Embryonic facial prominence (tissue), 1 donor: Measurements from ENCODE around the gene TTC39C.

ENCODE experiments used
- DNase-seq: peaks from one replicate; pipeline ENCODE4 v3.0.0-alpha.2; 2016; ENCODE audit errors: extremely low spot score

TTC39C gene

DNA sequence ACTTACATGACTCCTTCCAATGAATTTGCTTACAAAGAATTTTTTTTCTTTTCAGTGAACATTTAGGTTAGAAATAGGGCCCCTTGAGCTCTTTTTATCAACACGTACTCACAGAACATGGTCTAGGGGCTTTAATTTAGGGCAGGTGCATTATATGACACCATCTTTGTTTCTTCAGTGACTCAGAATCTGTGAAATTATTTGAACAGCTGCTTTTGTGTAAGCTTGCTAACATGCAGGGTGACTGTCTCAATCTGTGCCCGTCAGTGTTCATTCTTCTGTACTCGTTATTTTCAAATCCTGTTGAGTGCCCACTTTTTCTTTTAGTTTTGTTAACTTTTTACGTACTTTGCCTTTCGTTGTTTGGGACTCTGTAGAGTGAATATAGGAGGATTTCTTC is 71.5 kb downstream of the TTC39C start:
- no peak for DNase-seq

DNA sequence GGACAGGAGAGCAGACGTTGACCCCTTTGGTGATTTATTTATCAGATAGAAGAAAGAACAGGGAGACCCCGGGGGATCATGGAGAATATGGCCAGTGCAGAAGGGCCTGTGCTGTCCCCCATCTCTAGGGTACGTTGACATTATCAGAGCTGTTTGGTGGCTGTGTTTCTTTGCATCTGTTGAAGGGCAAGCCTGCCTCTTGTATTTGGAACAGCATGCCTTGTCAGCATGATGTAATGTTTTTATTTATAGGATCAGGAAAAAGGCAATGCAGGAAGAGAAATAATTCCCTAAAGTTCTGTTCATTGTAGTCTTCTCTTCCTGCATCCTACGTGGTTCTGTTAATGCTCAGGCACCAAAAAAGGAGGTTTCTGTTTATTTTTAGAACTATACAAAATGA is 74.5 kb downstream of the TTC39C start:
- DNase-seq: no peak

- no peak for DNase-seq
Observed at GRCh38 chr18:24089515-24090337, 75.2 kb downstream of the TTC39C start.

DNA sequence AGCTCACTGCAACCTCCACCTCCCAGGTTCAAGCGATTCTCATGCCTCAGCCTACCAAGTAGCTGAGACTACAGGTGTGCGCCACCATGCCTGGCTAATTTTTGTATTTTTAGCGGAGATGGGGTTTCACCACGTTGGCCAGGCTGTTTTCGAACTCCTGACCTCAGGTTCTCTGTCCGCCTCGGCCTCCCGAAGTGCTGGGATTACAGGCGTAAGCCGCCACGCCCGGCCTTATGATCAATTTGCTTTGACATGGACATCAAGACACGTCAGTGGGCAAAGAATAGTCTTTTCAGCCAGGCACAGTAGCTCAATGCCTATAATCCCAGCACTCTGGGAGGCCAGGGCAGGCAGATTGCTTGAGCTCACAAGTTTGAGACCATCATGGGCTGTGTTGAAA is 76.3 kb downstream of the TTC39C start:
- no peak for DNase-seq

DNA sequence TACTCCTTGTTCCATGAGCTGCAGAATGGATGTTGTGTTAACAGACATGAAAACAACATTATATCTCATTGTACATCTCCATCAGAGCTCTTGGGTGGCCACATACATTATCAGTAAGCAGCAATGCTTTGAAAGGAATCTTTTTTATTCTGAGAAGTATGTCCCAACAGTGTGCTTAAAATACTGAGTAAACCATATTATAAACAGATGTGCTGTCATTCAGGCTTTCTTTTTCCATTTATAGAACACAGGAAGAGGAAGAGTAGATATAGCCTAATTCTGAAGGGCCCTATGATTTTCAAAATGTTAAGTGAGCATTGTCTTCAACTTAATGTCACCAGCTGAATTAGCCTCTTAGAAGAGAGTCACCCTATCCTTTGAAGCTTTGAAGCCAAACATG is 80.0 kb downstream of the TTC39C start:
- DNase-seq: no peak

DNA sequence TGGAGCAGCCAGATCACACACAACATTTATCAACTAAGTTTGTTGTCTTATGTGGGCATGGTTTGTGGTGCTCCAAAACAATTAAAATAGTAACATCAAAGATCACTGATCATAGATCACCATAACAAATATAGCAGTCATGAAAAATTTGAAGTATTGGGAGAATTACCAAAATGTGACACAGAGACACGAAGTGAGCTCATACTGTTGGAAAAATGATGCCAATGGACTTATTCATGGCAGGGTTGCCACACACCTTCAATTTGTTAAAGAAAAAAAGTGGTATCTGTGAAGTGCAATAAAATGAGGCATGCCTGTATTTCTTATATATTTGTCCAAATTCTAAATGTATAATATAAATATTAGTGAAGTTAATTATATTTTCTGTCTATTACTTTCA is 81.4 kb downstream of the TTC39C start:
- DNase-seq: no peak

DNA sequence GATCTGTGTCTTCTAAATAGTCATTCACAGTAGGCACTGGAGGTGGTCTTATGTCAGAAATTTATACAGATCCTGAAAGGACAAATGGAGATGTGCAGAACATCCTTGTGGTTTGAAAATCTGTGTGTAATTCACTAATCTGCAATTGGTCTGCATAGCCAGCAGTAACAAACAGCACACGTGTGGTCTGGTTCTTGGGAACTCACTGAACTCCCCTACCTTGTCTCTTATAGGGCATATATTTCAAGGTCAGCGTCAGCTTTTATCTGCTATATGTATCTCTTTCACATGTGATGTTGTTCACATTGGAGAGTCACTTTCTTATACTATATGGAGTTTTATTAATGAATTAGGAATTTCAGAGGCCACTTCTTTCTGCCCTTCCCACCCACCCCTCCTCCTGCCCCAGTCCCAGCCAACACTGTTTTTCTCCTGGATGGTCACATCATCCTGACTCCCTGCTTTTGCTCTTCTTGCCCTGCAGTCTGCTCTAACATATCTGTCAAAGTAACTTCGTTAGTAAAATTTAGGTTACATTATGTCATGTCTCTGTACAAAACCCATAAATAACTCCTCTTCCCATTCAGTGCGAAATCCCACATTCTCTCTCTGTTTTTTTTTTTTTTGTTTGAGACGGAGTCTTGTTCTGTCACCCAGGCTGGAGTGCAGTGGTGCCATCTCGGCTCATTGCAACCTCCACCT is 88.9 kb downstream of the TTC39C start:
- DNase-seq: no peak

GRCh38 chr18:24104486-24104885 is 89.9 kb downstream of the TTC39C start:
- no peak for DNase-seq

DNA sequence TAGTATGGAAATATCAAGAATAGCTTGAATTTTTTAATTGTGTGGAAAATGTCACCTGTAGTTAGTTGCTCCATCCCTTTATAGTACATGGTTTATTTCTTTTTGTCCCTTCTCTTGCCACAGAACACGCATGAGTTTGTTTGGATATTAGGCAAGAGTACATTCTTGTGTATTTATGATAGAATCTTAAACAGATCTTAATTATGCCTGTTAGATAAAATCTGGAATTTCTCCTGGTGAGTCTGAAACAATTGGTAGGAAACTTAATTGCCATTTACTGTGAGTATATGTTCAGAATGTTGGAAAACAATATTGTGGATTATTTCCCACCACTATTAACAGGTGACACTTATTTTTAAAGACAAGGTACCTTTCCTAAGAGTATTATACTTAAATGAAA is 94.1 kb downstream of the TTC39C start:
- DNase-seq: no peak

DNA sequence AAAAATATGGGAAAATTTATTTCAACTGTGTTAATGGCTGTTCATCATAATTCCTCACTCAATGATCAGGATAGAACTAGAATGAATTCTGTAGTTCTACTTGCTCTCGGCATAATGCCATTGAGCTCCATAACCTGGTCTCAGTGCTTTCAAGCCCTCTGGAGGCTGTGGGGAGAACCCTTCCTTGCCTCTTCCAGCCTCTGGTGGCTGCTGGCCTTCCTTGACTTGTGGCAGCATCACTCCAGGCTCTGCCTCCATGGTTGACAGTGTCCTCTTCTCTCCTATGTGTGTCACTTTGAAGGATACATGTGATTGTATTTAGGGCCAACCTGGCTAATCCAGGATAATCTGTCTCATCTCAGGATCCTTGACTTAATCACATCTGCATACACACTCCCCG is 97.4 kb downstream of the TTC39C start:
- no peak for DNase-seq

GRCh38 chr18:24112464-24112863 is 97.9 kb downstream of the TTC39C start:
- no peak for DNase-seq

GRCh38 chr18:24112874-24113615 is 98.5 kb downstream of the TTC39C start:
- no peak for DNase-seq

DNA sequence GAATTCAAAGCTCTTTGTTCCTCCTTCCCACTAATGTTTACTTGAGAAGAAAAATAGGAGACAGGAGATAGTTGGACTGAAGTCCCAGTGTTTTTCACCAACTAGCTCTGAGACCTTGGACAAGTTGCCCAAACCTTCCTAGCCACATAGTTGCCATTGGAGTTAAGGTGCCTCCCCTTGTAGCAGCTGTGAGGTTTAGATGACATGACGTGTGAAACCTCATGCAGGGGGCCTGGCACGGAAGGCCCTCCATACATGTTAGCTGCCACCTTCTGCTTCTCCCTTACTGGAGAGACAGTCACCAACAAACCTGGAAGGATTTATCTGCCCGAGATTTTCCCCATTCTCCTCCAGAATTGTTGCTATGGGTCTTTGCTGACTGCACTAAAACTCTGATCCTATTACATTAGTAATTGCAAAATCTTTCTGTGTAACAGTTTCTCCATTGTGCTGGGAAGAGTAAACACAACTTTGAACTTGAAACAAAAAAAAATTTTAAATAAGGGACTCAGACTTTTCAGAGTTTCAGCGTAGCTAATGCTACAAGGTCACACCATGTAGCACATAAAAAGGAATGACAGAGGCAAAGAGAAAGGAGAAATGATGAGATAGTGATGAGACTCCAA is 100.5 kb downstream of the TTC39C start:
- DNase-seq: no peak

- DNase-seq: no peak
Observed at GRCh38 chr18:24115628-24116027, 101.1 kb downstream of the TTC39C start.

DNA sequence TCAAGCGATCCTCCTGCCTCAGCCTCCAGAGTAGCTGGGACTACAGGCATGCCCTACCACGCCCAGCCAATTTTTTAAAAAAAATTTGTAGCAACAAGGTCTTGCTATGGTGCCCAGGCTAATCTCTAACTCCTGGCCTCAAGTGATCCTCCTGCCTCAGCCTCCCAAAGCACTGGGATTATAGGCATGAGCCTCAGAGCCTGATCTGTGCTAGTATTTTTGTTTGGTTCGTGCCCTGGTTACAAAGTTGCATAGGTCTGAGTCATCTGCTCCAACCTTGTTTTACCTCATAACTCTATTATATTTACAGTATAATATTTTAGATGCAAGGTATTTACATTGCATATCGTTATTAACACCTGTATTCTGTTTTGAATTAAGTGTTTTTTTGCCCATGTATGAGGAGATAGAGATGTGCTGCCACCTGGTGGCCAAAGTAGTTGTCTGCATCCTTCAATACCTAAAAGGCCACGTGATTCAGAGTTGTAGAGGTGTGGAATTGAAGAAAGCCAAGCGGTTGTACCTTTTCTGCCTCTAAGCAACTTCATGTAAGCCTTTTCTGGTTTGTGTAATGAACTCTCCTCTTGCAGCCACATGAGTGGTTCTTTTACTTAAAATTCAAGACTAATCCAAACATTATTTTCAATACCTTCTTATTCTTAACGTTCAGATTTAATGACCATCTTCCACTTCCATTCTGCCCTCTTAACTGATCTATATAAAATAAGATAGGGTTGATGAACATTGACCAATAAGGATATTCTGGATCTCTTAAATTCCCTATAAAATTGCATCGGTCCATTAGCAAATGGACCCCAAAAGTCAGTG is 104.4 kb downstream of the TTC39C start:
- DNase-seq: no peak

DNA sequence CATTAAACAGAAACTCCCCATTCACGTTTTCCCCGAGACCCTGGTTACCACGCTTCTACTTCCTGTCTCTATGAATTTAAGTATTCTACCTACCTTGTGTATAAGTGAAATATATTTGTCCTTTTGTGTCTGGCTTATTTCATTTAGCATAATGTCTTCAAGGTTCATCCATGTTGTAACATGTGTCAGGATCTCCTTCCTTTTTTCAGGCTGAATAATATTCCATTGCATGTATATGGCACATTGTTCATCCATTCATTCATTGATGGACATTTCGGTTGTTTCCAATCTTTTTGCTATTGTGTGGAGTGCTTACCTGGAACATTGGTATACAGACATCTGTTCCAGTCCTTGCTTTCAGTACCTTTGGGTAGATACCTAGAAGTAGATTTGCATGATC is 106.1 kb downstream of the TTC39C start:
- DNase-seq: no peak

- DNase-seq: no peak
Observed at GRCh38 chr18:24121625-24122024, 107.1 kb downstream of the TTC39C start.

GRCh38 chr18:24126155-24126961 is 111.8 kb downstream of the TTC39C start:
- no peak for DNase-seq

- no peak for DNase-seq
Observed at GRCh38 chr18:24127735-24128134, 113.2 kb downstream of the TTC39C start.

DNA sequence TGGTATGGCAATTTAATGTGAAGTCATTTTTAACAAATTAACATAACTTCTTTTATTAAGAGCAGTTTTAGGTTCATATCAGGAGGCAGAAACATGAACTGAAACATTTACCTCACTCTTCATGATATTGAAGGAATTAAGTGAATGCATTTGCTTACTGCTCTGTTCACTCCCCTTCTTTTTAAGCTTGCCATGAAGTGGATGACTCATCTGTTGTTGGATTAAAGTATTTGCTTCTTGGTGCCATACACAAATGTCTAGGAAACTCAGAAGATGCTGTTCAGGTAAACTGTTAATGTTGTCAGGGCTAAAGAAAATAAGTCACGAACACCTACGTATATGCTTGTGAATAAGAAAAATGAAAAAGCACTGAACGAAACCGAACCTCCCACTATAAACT is 114.1 kb downstream of the TTC39C start:
- no peak for DNase-seq
